ENCODE measurements around the gene C10orf90. TPM values are rescaled to one million over a fixed set of nuclear protein-coding genes. Genes with fewer than 3 reads are reported as not detected.

C10orf90 gene
- total RNA-seq, 1 experiment from 2014 or later: not detected

- H2BK20ac ChIP-seq (ENCODE audit: low read depth, low read length, poor library complexity, severe bottlenecking): no peak overlapping the region
- no peak overlapping the region for H4K5ac ChIP-seq (ENCODE audit: insufficient read length, low read depth, low read length)
- H2AFZ ChIP-seq (ENCODE audit: low read length): no peak overlapping the region
- no peaks in the 10 kb centered on the region for H3K23me2 ChIP-seq (ENCODE audit: insufficient read length, low read depth, low read length, poor library complexity, severe bottlenecking)
- no peak overlapping the region for H3K4me2 ChIP-seq (ENCODE audit: insufficient read depth, insufficient read length, low read length)
- H3K18ac ChIP-seq (ENCODE audit: insufficient read length, low read depth, low read length): no peak overlapping the region
- H3K4me1 ChIP-seq (ENCODE audit: insufficient read depth, low read length): no peaks in the 10 kb centered on the region
- H2BK120ac ChIP-seq (ENCODE audit: low read depth, low read length, poor library complexity, severe bottlenecking): no peak overlapping the region
- H3K14ac ChIP-seq (ENCODE audit: insufficient read depth, low read length): no peak overlapping the region
- Mint-ChIP-seq H3K4me1 (no peaks in the 10 kb centered on the region), H3K36me3 (ENCODE audit: insufficient read depth in 1 of 3, low read depth in 3 of 3) (no peaks in the 10 kb centered on the region), H3K27me3 (ENCODE audit: low read depth) (peaks cover 21% of the 10 kb centered on the region), H3K27ac (no peak overlapping the region), H3K4me3 (no peak overlapping the region), H3K9me3 (no peaks in the 10 kb centered on the region)
- no peak overlapping the region for H3K27ac ChIP-seq (ENCODE audit: insufficient read length, low read depth, low read length)
- no peak overlapping the region for H2BK5ac ChIP-seq (ENCODE audit: insufficient read length, low read length)
- H3K9me3 ChIP-seq (ENCODE audit: control insufficient read depth, low read depth, low read length): no peaks in the 10 kb centered on the region
- H3K23ac ChIP-seq (ENCODE audit: insufficient read length, low read depth, low read length): no peak overlapping the region
- H4K91ac ChIP-seq (ENCODE audit: insufficient read length, low read depth, low read length): no peak overlapping the region
- no peak for TF ChIP-seq CTCF (conservative IDR thresholded peaks at IDR 0.05)
- H3K9ac ChIP-seq (ENCODE audit: extremely low read depth, insufficient read length, low read length): no peak overlapping the region
- no CpG with 5 or more reads among the region's 4 CpGs for WGBS (ENCODE audit: extremely low coverage, insufficient read length, low lambda C conversion rate)
- H2AK5ac ChIP-seq (ENCODE audit: insufficient read length, low read length): no peak overlapping the region
- no peaks in the 10 kb centered on the region for H3K79me1 ChIP-seq (ENCODE audit: insufficient read depth, low read depth, low read length, poor library complexity, severe bottlenecking)
- H3K4ac ChIP-seq (ENCODE audit: low read depth, low read length): no peak overlapping the region
- no peak overlapping the region for H3T11ph ChIP-seq (ENCODE audit: low read length)
- DNase-seq: no peak
- no peak overlapping the region for H2BK15ac ChIP-seq (ENCODE audit: low read depth, low read length)
- H4K8ac ChIP-seq (replicated peaks; ENCODE audit: insufficient read length, low read depth, low read length): no peak overlapping the region
- H2BK12ac ChIP-seq (ENCODE audit: insufficient read length, low read depth, low read length): no peak overlapping the region
- H4K20me1 ChIP-seq (ENCODE audit: control insufficient read depth, insufficient read depth, insufficient read length): no peaks in the 10 kb centered on the region
- H3K27me3 ChIP-seq (ENCODE audit: insufficient read depth, low read length): no peaks in the 10 kb centered on the region
- no peak overlapping the region for H3K56ac ChIP-seq (ENCODE audit: insufficient read length, low read depth, low read length)
- H3K79me2 ChIP-seq (ENCODE audit: insufficient read depth, low read length): no peaks in the 10 kb centered on the region
Measured at GRCh38 chr10:126454045-126454751, 216.3 kb downstream of the C10orf90 start.

Data from H9 (cell line).